AG10803 (cell line): Measurements from ENCODE around the gene COL3A1.

Experiments used
- DNase-seq: peaks from one replicate; pipeline ENCODE4 v3.0.0; 2010; ENCODE audit warnings: low read depth
- H3K4me3 ChIP-seq: 2 replicates; pipeline ENCODE4 v1.5.1; 2011; ENCODE audit warnings: mild to moderate bottlenecking, low read length, control low read depth
- TF ChIP-seq, protein P1 (sequence below): conservative IDR thresholded peaks from 2 replicates; pipeline ENCODE4 v1.5.1; 2011; ENCODE audit warnings: mild to moderate bottlenecking, low read length, control low read depth, inconsistent platforms

Gene COL3A1

GRCh38 chr2:189024901-189025618 lies 50.9 kb downstream of the COL3A1 start:
- TF ChIP-seq, protein P1, sequence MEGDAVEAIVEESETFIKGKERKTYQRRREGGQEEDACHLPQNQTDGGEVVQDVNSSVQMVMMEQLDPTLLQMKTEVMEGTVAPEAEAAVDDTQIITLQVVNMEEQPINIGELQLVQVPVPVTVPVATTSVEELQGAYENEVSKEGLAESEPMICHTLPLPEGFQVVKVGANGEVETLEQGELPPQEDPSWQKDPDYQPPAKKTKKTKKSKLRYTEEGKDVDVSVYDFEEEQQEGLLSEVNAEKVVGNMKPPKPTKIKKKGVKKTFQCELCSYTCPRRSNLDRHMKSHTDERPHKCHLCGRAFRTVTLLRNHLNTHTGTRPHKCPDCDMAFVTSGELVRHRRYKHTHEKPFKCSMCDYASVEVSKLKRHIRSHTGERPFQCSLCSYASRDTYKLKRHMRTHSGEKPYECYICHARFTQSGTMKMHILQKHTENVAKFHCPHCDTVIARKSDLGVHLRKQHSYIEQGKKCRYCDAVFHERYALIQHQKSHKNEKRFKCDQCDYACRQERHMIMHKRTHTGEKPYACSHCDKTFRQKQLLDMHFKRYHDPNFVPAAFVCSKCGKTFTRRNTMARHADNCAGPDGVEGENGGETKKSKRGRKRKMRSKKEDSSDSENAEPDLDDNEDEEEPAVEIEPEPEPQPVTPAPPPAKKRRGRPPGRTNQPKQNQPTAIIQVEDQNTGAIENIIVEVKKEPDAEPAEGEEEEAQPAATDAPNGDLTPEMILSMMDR = peak; percentile 69
- no peak overlapping the region for H3K4me3 ChIP-seq
- peak; percentile 79 for DNase-seq

DNA sequence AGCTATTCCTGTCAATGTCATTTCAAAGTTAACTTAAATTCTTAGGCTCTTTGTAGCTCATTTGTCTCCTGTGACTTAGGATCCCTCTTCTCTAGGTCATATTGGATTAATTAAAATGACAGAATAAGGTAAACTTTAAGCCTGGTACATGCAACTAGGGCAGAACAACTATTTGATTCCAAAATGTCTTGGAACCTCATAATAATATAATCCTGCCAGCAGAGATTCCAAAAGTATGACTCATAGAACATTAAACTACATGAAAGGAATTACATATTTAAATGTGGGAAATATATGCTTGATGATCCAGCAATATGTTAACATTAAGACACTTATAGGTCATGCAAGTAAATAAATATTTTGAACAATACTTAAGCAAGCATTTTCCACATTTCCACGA lies 63.3 kb downstream of the COL3A1 start:
- no peak overlapping the region for H3K4me3 ChIP-seq
- TF ChIP-seq, protein P1 = no peak
- DNase-seq = peak; percentile 76

GRCh38 chr2:189045836-189046235 lies 71.7 kb downstream of the COL3A1 start:
- H3K4me3 ChIP-seq = no peak overlapping the region
- TF ChIP-seq, protein P1 = no peak

GRCh38 chr2:189046320-189046719 lies 72.1 kb downstream of the COL3A1 start:
- TF ChIP-seq, protein P1 = no peak
- no peak for DNase-seq
- no peak overlapping the region for H3K4me3 ChIP-seq

More at GRCh38 chr2:189045836-189046235, 71.7 kb downstream of the COL3A1 start:
- DNase-seq = no peak

DNA sequence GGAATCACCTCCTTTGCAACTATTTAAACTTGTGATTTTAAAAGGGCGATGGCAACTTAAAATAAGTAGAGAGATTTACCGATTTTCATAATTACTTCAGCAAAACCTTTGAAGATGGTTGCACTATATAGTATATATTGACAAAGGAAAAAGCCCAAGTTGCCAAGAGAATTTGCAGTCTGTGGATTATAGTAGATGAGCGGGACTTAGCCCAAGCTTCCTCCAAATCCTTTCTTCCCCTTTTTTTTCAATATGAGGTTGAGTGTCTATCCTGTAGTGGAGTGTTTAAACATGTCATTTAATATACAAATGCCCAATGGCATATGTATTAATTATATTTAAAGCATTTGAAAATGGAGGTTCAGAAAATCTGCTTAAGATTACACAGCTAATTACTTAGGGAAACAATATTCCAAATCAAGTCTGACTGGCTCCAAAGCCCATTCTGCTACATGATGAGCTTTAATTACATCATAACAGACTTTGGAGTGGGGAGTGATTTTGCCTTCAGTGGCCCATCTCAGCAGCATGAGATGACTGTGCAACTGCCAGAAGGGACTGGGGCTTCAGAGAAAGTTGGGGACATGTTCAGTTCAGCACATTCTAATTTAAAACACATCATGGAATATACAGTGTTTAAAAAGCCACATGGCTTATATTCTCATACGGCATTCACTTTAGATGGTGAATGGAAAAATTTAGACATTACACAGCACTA lies 73.2 kb downstream of the COL3A1 start:
- TF ChIP-seq, protein P1 = no peak
- DNase-seq = no peak
- H3K4me3 ChIP-seq = no peak overlapping the region

DNA sequence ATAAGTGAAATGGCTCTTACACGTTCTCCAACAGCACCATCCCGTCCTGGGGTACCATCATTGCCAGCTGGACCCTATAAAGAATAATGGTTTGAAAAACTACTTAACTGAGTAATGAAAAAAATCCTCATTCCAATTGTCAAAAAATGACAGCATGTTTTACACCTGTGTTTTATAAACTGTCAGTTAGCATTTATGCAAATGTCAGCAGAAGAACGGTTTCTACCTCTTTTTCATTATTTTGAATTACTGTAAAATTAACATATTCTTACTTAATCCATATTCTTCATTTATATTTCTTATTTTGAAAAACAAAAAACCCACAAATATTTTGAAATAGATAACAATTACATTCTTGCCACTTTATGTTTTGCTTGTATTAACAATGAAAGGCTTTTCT lies 74.0 kb downstream of the COL3A1 start:
- DNase-seq = no peak
- TF ChIP-seq, protein P1 = no peak
- H3K4me3 ChIP-seq = no peak overlapping the region

GRCh38 chr2:189049709-189050164 lies 75.6 kb downstream of the COL3A1 start:
- H3K4me3 ChIP-seq = no peak overlapping the region
- TF ChIP-seq, protein P1 = no peak
- DNase-seq = no peak
